Endothelial cell of umbilical vein (primary cell): ENCODE results near the gene XYLT1. TPM values are rescaled to one million over a fixed set of nuclear protein-coding genes. Genes with fewer than 3 reads are reported as not detected.

Experiments
- BruUV-seq: library from RNA; stranded (reverse); fragments of 400-500 nt; replicated peaks from 2 replicates; lab custom pipeline; 2021; lab: Mats Ljungman, UMichigan
- CTCF ChIA-PET: fragments of 300-600, 350-600 bp; sonication (Branson Sonifier 250); formaldehyde crosslinking; loops from one replicate; lab custom pipeline; 2021; ENCODE audit warnings: antibody characterized with exemption, inconsistent platforms; lab: Charles Lee
- POLR2A ChIA-PET: fragments of 300-600, 350-600 bp; sonication (Branson Sonifier 250); formaldehyde crosslinking; loops from one replicate; lab custom pipeline; 2021; ENCODE audit warnings: antibody characterized with exemption, inconsistent platforms; lab: Charles Lee
- DNase-seq: peaks from one replicate; pipeline ENCODE4 v3.0.0-alpha.2; 2011; ENCODE audit warnings: low read depth, low spot score
- FAIRE-seq: peaks from 2 replicates; lab custom pipeline; 2011; peaks lifted over from hg19 to GRCh38; lab: Jason Lieb, UNC
- H2AFZ ChIP-seq: 2 replicates; pipeline ENCODE4 v1.6.0; 2012; ENCODE audit warnings: low read depth, low read length, control low read depth, inconsistent platforms
- H3K27ac ChIP-seq: 2 replicates; pipeline ENCODE4 v1.5.1; 2011; ENCODE audit warnings: low read depth, mild to moderate bottlenecking, control low read depth, low read length, moderate library complexity; ENCODE audit not compliant: insufficient read depth
- H3K27me3 ChIP-seq, 2 experiments: 2 replicates each; pipeline versions ENCODE4 v1.6.0 to v1.6.1; 2011; ENCODE audit warnings: low read length in 2 of 2, mixed read lengths in 1 of 2; ENCODE audit not compliant: control insufficient read depth in 2 of 2, insufficient read depth in 2 of 2
- H3K36me3 ChIP-seq, 2 experiments: 2 replicates in 1 of 2; 3 replicates in 1 of 2; pipeline ENCODE4 v1.5.1; 2011; ENCODE audit warnings: low read length in 2 of 2, mild to moderate bottlenecking in 1 of 2, moderate library complexity in 1 of 2; ENCODE audit not compliant: control insufficient read depth in 2 of 2, insufficient read depth in 2 of 2; ENCODE audit errors: extremely low read depth in 1 of 2
- H3K4me1 ChIP-seq: 3 replicates; pipeline ENCODE4 v1.5.1; 2011; ENCODE audit warnings: mild to moderate bottlenecking, low read length; ENCODE audit not compliant: control insufficient read depth, insufficient read depth; ENCODE audit errors: extremely low read depth
- H3K4me2 ChIP-seq: 2 replicates; pipeline ENCODE4 v1.6.1; 2011; ENCODE audit warnings: low read length, control low read depth, mixed read lengths; ENCODE audit not compliant: insufficient read depth
- H3K4me3 ChIP-seq, 3 experiments: fragments of 200-600 bp in 1 of 3; sonication (generic), shearing (Covaris generic) in 1 of 3; replicated peaks in 1 of 3; 2 replicates each; pipeline ENCODE4 v1.5.1; 2011 to 2016; ENCODE audit warnings: control low read depth in 3 of 3, low read length in 3 of 3, mild to moderate bottlenecking in 2 of 3, inconsistent platforms in 1 of 3, low read depth in 1 of 3, moderate library complexity in 1 of 3; ENCODE audit not compliant: insufficient read depth in 1 of 3
- H3K79me2 ChIP-seq: 2 replicates; pipeline ENCODE4 v1.6.0; 2012; ENCODE audit warnings: low read length, inconsistent platforms; ENCODE audit not compliant: control insufficient read depth, insufficient read depth
- H3K9ac ChIP-seq: replicated peaks from 2 replicates; pipeline ENCODE3; 2011; ENCODE audit warnings: low read length, control low read depth; ENCODE audit not compliant: insufficient read depth; ENCODE audit errors: extremely low read depth
- H3K9me1 ChIP-seq: replicated peaks from 3 replicates; pipeline ENCODE4 v1.6.0; 2011; ENCODE audit warnings: mild to moderate bottlenecking, low read length; ENCODE audit not compliant: control insufficient read depth, insufficient read depth; ENCODE audit errors: extremely low read depth
- H3K9me3 ChIP-seq: replicated peaks from 2 replicates; pipeline ENCODE4 v1.5.1; 2012; ENCODE audit warnings: low read length, inconsistent platforms; ENCODE audit not compliant: control insufficient read depth, insufficient read depth
- H4K20me1 ChIP-seq: replicated peaks from 2 replicates; pipeline ENCODE3; 2011; ENCODE audit warnings: mild to moderate bottlenecking, low read length; ENCODE audit not compliant: control insufficient read depth, insufficient read depth; ENCODE audit errors: extremely low read depth
- CTCF ChIP-seq, 2 donors: IDR thresholded peaks; 1 replicate in 1 of 2; 2 replicates in 1 of 2; pipeline ENCODE4 v1.5.1; 2011; ENCODE audit warnings: low read length in 2 of 2, mild to moderate bottlenecking in 2 of 2, moderate library complexity in 2 of 2, control low read depth in 1 of 2, inconsistent platforms in 1 of 2, low read depth in 1 of 2; ENCODE audit not compliant: insufficient read depth in 1 of 2; ENCODE audit errors: extremely low read depth in 1 of 2
- EZH2 ChIP-seq: IDR thresholded peaks from 2 replicates; pipeline ENCODE4 v1.6.1; 2012; ENCODE audit warnings: borderline replicate concordance, low read depth, mild to moderate bottlenecking, moderate library complexity, low read length, inconsistent platforms; ENCODE audit not compliant: severe bottlenecking
- FOS ChIP-seq: IDR thresholded peaks from 2 replicates; pipeline ENCODE4 v1.6.1; 2011; ENCODE audit warnings: mild to moderate bottlenecking, low read length, moderate library complexity, borderline replicate concordance; ENCODE audit not compliant: insufficient read depth
- GATA2 ChIP-seq: IDR thresholded peaks from 2 replicates; pipeline ENCODE4 v1.7.0; 2011; ENCODE audit warnings: low read depth, mild to moderate bottlenecking, moderate library complexity, mixed read lengths, low read length; ENCODE audit not compliant: insufficient read length, insufficient read depth
- JUN ChIP-seq: IDR thresholded peaks from 2 replicates; pipeline ENCODE4 v1.6.1; 2011; ENCODE audit warnings: borderline replicate concordance, low read depth; ENCODE audit not compliant: insufficient read length, insufficient read depth
- MYC ChIP-seq: IDR thresholded peaks from one replicate; pipeline ENCODE4 v1.6.1; 2011; ENCODE audit warnings: mild to moderate bottlenecking, low read depth, low read length
- POLR2A ChIP-seq: IDR thresholded peaks from 2 replicates; pipeline ENCODE4 v1.6.1; 2012; ENCODE audit warnings: low read depth, mild to moderate bottlenecking, control low read depth, low read length
- POLR2AphosphoS5 ChIP-seq: IDR thresholded peaks from 2 replicates; pipeline ENCODE4 v1.6.1; 2012; ENCODE audit warnings: low read depth, mild to moderate bottlenecking, control low read depth, low read length, moderate library complexity; ENCODE audit not compliant: insufficient read depth
- dilution Hi-C: fragments of 300-500 bp; cut with MboI; formaldehyde crosslinking; loops from one replicate; pipeline ENCODE4 v1.15.0; 2019; ENCODE audit warnings: low sequenced_read_pairs; ENCODE audit not compliant: extremely low pct_ligation_motif_present
- intact Hi-C: fragments of 100-400 bp; cut with micrococcal nuclease; formaldehyde crosslinking; loops from one replicate; pipeline ENCODE4 v1.10.0; 2022
- polyA plus RNA-seq, 4 experiments: library from polyadenylated mRNA; depleted of rRNA in 3 of 4; stranded (reverse) in 3 of 4; unstranded in 1 of 4; fragments of >200 nt; gene quantifications; 2 replicates each; pipeline versions ENCODE4 v1.2.1 to v1.2.3, GENCODE V29; 2011 to 2012; ENCODE audit warnings: missing spikeins in 1 of 4
- total RNA-seq: library from RNA; stranded (reverse); gene quantifications from 2 replicates; pipeline ENCODE4 v1.2.3, GENCODE V29; 2021
- TF ChIP-seq, protein P1 (sequence below): IDR thresholded peaks from 2 replicates; pipeline ENCODE4 v1.6.1; 2011; ENCODE audit not compliant: insufficient read depth, insufficient read length

The XYLT1 gene
- total and polyA plus RNA-seq, 2 donors (not counting 3 experiments of a cell fraction or from before 2014, with no cell fraction given): 0.63 to 2.9 TPM

- ChIA-PET POLR2A (no interaction called here), CTCF (no interaction called here)
- no peak overlapping the region for H3K4me3 ChIP-seq
- no peaks in the 10 kb centered on the region for H3K27me3 ChIP-seq
- TF ChIP-seq POLR2A: no peak
- TF ChIP-seq GATA2: no peak
- no peak for TF ChIP-seq FOS
- no peak for TF ChIP-seq EZH2
- no peak for TF ChIP-seq CTCF (IDR thresholded peaks at IDR 0.05; ENCODE audit: extremely low read depth in 1 of 2, insufficient read depth in 1 of 2, low read depth in 1 of 2, low read length in 2 of 2)
- TF ChIP-seq POLR2AphosphoS5: no peak
- TF ChIP-seq, protein P1, sequence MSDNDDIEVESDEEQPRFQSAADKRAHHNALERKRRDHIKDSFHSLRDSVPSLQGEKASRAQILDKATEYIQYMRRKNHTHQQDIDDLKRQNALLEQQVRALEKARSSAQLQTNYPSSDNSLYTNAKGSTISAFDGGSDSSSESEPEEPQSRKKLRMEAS: no peak
- no peak for TF ChIP-seq JUN
- TF ChIP-seq MYC: no peak
- dilution Hi-C loops (no loop called here), intact Hi-C loops (no loop called here)
- H2AFZ ChIP-seq: no peak overlapping the region
- no TSS peak for BruUV-seq
- H3K9ac ChIP-seq: no peak overlapping the region
- H3K4me2 ChIP-seq: no peak overlapping the region
- no peaks in the 10 kb centered on the region for H3K4me1 ChIP-seq
- FAIRE-seq (no peak), DNase-seq (no peak)
- H3K9me1 ChIP-seq: no peaks in the 10 kb centered on the region
- no peaks in the 10 kb centered on the region for H3K79me2 ChIP-seq
- H3K27ac ChIP-seq: no peak overlapping the region
- H3K9me3 ChIP-seq: no peaks in the 10 kb centered on the region
- H4K20me1 ChIP-seq: no peaks in the 10 kb centered on the region
- no peaks in the 10 kb centered on the region for H3K36me3 ChIP-seq
Observed at GRCh38 chr16:17347624-17348023, 123.1 kb downstream of the XYLT1 start.
